Measurements from ENCODE around the gene PLXNA4. TPM values are rescaled to one million over a fixed set of nuclear protein-coding genes. Genes with fewer than 3 reads are reported as not detected.
A peak's percentile ranks its signal among the peaks of the same experiment; 100 is the strongest.

The PLXNA4 gene
- total and polyA plus RNA-seq, 9 of the 15 experiments (the other 6 are each of a cell fraction or from before 2014, with no cell fraction given), result under 0.01 to 0.09 TPM; not detected in 7

DNA sequence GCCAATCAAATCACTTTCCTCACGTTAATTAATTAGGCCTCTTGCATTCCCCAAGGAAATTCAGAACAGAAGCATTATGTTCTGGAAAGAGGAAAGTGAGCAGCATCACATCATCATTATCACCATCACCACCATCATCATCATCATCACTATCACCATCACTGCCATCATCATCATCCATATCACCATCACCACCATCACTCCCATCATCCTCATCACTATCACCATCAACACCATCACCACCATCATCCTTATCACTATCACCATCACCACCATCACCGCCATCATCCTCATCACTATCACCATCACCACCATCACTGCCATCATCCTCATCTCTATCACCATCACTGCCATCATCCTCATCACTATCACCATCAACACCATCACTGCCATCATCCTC, 31.4 kb upstream of the PLXNA4 start:
- ATAC-seq, result no peak
- 0 out of 2 replicates have a peak, but pooled peaks cover 4% of the 10 kb centered on the region for H4K20me1 ChIP-seq (replicated peaks; ENCODE audit: control insufficient read depth, insufficient read depth, low read length)
- H3K9ac ChIP-seq (ENCODE audit: insufficient read depth in 1 of 2, low read depth in 2 of 2, low read length in 2 of 2), result no peak overlapping the region
- H3K4me3 ChIP-seq, result no peak overlapping the region
- 0% methylated on average over 2 of the region's 2 CpGs for WGBS (ENCODE audit: insufficient coverage, low coverage, missing lambda C conversion rate)
- intact Hi-C loops (cut with micrococcal nuclease) (no loop called here), in situ Hi-C loops (cut with MboI) (no loop called here)
- POLR2A ChIA-PET, result interaction anchor here (0.6 kb wide), 1 partner anchor 181 kb away, joined by 3 read pairs; no protein-coding TSS in a partner anchor
- H3K79me2 ChIP-seq (ENCODE audit: control insufficient read depth, insufficient read depth, low read length), result no peaks in the 10 kb centered on the region
- H3K27me3 ChIP-seq (ENCODE audit: control insufficient read depth in 2 of 2, insufficient read depth in 2 of 2, low read length in 2 of 2), result peaks cover 5 to 9% of the 10 kb centered on the region in 2 experiments; a peak in 4 of 5 replicates
- no peaks in the 10 kb centered on the region for H3K9me3 ChIP-seq (replicated peaks; ENCODE audit: control insufficient read depth, insufficient read depth, low read depth, low read length)
- H3K4me2 ChIP-seq (ENCODE audit: insufficient read depth, low read length), result no peak overlapping the region
- H3K27ac ChIP-seq (ENCODE audit: extremely low read depth, low read depth, low read length), result no peak overlapping the region
- BruUV-seq (replicated peaks), result no TSS peak
- H2AFZ ChIP-seq (ENCODE audit: low read depth, low read length), result no peak overlapping the region
- CTCF ChIA-PET (ENCODE audit: low intra/inter-chr PET ratio), result no interaction called here
- no peaks in the 10 kb centered on the region for H3K36me3 ChIP-seq (ENCODE audit: control insufficient read depth, insufficient read depth, low read length)
- no peak for TF ChIP-seq ZNF707 (CRISPR knock-in tag; conservative IDR thresholded peaks at IDR 0.05)
- 0 out of 4 replicates have a peak, but pooled peaks of 1 of the 2 experiments have one; percentile 16 for TF ChIP-seq HDAC1 (IDR thresholded peaks at IDR 0.05)
- FAIRE-seq, result no peak
- DNase-seq (ENCODE audit: extremely low read depth in 1 of 4, low spot score in 3 of 4), result no peak
- no peaks in the 10 kb centered on the region for H3K4me1 ChIP-seq (replicated peaks in 1 of 2; ENCODE audit: control insufficient read depth in 2 of 2, insufficient read depth in 2 of 2, low read length in 2 of 2)
- H3K9me1 ChIP-seq (ENCODE audit: control insufficient read depth, insufficient read depth, low read length), result no peaks in the 10 kb centered on the region

DNA sequence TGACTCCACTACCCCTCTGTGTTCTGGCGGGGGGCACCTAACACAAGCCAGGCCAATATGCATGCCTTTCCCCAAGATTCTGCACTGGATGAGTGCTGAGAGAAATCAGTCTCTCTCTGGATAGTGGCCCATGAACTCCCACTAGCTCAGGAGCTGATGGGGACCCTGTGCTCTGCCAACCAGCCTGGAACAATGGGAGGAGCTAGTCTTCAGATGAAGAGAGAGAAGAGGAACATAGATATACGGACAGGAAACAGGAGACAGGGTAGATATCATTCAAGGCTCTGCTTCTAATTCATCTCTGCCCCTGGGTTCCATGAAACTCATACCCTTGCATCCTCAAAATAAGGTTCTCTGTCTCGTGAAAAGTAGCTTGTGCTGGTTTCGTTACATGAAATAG, 27.9 kb upstream of the PLXNA4 start:
- Histone ChIP-seq H3K9me3 (replicated peaks; ENCODE audit: control insufficient read depth, insufficient read depth, low read depth, low read length) (no peaks in the 10 kb centered on the region), H4K20me1 (replicated peaks; ENCODE audit: control insufficient read depth, insufficient read depth, low read length) (0 out of 2 replicates have a peak, but pooled peaks cover 4% of the 10 kb centered on the region), H3K4me2 (ENCODE audit: insufficient read depth, low read length) (no peak overlapping the region), H3K27me3 (ENCODE audit: control insufficient read depth in 2 of 2, insufficient read depth in 2 of 2, low read length in 2 of 2) (peaks cover 3 to 5% of the 10 kb centered on the region in 2 experiments; a peak in 3 of 5 replicates), H3K4me1 (replicated peaks in 1 of 2; ENCODE audit: control insufficient read depth in 2 of 2, insufficient read depth in 2 of 2, low read length in 2 of 2) (no peaks in the 10 kb centered on the region), H3K27ac (ENCODE audit: extremely low read depth, low read depth, low read length) (no peak overlapping the region), H3K9me1 (ENCODE audit: control insufficient read depth, insufficient read depth, low read length) (no peaks in the 10 kb centered on the region), H3K79me2 (ENCODE audit: control insufficient read depth, insufficient read depth, low read length) (no peaks in the 10 kb centered on the region), H3K9ac (ENCODE audit: insufficient read depth in 1 of 2, low read depth in 2 of 2, low read length in 2 of 2) (no peak overlapping the region), H3K36me3 (ENCODE audit: control insufficient read depth, insufficient read depth, low read length) (no peaks in the 10 kb centered on the region), H3K4me3 (no peak overlapping the region), H2AFZ (ENCODE audit: low read depth, low read length) (no peak overlapping the region)
- CTCF ChIA-PET (ENCODE audit: low intra/inter-chr PET ratio), result no interaction called here
- ATAC-seq, result no peak
- 0% methylated on average over 4 of the region's 4 CpGs for WGBS (ENCODE audit: insufficient coverage, low coverage, missing lambda C conversion rate)
- FAIRE-seq, result no peak
- no TSS peak for BruUV-seq (replicated peaks)
- intact Hi-C loops (cut with micrococcal nuclease), result no loop called here
- in situ Hi-C loops (cut with MboI), result no loop called here
- POLR2A ChIA-PET, result no interaction called here
- DNase-seq (ENCODE audit: extremely low read depth in 1 of 4, low spot score in 3 of 4), result no peak
- TF ChIP-seq RHOXF2B (CRISPR knock-in tag; conservative IDR thresholded peaks at IDR 0.05), result no peak
- TF ChIP-seq ELF1 (tag; IDR thresholded peaks at IDR 0.05), result no peak
- TF ChIP-seq, protein P1, sequence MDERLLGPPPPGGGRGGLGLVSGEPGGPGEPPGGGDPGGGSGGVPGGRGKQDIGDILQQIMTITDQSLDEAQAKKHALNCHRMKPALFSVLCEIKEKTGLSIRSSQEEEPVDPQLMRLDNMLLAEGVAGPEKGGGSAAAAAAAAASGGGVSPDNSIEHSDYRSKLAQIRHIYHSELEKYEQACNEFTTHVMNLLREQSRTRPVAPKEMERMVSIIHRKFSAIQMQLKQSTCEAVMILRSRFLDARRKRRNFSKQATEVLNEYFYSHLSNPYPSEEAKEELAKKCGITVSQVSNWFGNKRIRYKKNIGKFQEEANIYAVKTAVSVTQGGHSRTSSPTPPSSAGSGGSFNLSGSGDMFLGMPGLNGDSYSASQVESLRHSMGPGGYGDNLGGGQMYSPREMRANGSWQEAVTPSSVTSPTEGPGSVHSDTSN (CRISPR knock-in tag; IDR thresholded peaks at IDR 0.05; ENCODE audit: low read depth), result no peak
- TF ChIP-seq, protein P1 (tag; conservative IDR thresholded peaks at IDR 0.05; ENCODE audit: low read depth), result no peak
- TF ChIP-seq, protein P2, sequence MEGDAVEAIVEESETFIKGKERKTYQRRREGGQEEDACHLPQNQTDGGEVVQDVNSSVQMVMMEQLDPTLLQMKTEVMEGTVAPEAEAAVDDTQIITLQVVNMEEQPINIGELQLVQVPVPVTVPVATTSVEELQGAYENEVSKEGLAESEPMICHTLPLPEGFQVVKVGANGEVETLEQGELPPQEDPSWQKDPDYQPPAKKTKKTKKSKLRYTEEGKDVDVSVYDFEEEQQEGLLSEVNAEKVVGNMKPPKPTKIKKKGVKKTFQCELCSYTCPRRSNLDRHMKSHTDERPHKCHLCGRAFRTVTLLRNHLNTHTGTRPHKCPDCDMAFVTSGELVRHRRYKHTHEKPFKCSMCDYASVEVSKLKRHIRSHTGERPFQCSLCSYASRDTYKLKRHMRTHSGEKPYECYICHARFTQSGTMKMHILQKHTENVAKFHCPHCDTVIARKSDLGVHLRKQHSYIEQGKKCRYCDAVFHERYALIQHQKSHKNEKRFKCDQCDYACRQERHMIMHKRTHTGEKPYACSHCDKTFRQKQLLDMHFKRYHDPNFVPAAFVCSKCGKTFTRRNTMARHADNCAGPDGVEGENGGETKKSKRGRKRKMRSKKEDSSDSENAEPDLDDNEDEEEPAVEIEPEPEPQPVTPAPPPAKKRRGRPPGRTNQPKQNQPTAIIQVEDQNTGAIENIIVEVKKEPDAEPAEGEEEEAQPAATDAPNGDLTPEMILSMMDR (IDR thresholded peaks at IDR 0.05 in 2 of 3, conservative IDR thresholded peaks at IDR 0.05 in 1 of 3; ENCODE audit: insufficient read depth in 2 of 3, low read depth in 1 of 3, low read length in 3 of 3), result no peak
- TF ChIP-seq, protein P3, sequence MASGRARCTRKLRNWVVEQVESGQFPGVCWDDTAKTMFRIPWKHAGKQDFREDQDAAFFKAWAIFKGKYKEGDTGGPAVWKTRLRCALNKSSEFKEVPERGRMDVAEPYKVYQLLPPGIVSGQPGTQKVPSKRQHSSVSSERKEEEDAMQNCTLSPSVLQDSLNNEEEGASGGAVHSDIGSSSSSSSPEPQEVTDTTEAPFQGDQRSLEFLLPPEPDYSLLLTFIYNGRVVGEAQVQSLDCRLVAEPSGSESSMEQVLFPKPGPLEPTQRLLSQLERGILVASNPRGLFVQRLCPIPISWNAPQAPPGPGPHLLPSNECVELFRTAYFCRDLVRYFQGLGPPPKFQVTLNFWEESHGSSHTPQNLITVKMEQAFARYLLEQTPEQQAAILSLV (tag; IDR thresholded peaks at IDR 0.05), result no peak
- TF ChIP-seq ZSCAN32 (CRISPR knock-in tag; IDR thresholded peaks at IDR 0.05), result no peak
